NCI-H69 (cell line): ENCODE data around the gene ROR2.
A peak's percentile ranks its signal among the peaks of the same experiment; 100 is the strongest.
"Not testable (repeated sequence)": the region's sequence is repeated elsewhere in the genome, so short reads cannot be mapped to it uniquely, and the experiment has no call there.

ENCODE experiments used
- DNase-seq: peaks from one replicate; lab custom pipeline; 2025; lab: John Stamatoyannopoulos, UW

The ROR2 gene

DNA sequence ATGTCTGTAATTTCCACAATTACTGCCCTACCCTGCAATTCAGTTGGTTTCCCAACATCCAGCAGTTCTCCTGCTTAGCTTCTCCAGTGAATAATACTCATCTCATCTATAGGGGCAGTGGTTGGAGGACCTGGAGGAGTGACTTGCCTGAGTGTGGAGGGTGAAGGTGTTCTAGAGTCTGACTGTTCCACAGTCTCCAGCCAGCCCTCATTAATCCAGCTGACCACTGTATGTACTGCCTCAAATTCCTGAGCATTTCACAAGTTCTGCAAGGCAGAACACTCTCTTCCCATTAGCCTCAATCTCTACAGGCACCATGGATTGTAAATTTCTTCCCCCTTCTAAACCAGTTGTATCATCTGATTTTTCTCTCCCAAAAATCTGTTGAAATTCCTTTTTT is 379.0 kb downstream of the ROR2 start:
- DNase-seq = no peak

DNA sequence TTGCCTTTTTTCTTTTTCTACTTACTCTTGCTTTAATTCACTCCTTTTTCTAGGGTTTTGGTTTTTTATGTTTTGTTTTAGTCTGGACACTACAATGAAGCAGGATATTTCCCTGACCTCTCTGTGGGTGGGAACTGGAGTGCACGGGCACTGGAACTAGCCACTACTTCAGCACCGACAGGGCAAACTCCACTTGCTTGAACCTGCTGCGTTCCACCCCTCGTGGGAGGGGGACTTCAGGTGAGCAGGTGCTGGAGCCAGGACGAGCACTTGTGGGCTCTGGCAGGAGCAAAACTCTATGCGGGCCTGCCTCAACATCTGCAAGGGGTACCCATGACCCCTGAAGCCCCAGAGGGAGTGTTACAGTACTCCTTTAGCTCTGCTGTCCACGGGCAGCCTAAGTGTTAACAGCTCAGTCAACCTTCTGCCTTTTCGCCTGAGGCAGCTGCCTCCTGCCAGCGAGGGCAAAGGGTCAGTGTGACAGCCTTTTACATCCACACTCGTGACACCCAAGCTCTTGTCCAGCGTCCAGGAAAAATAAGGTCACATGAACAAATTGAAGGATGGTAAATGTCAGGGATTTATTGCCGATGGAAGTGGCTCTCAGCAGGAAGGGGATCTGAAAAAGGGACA is 382.3 kb downstream of the ROR2 start:
- DNase-seq = no peak

DNA sequence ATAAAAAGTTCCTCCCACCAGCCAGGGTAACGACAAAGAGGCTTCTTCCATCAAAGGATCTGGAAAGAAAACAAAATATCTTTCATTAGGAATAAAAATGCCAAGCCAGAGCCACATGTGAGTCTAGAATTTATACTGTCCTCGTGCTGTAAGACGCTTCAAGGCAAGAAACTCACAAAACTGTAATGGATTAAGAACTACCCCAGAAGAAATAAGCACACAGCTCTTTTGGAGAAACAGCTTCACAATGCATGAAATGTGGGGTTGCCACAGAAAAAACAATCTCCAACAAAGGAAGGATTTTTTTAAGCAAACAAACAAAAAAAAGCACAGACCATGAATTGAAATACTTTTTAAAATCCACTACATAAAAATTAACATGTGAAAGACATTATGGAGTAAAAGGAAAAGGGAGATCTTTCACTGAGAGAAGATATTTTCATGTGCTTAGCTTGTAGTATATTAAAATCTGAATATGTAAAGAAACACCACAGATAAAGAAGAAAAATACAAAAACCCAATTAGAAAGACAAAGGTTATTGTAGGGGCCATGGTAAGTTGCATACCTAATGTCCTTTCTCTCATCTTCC is 385.9 kb downstream of the ROR2 start:
- DNase-seq = no peak

DNA sequence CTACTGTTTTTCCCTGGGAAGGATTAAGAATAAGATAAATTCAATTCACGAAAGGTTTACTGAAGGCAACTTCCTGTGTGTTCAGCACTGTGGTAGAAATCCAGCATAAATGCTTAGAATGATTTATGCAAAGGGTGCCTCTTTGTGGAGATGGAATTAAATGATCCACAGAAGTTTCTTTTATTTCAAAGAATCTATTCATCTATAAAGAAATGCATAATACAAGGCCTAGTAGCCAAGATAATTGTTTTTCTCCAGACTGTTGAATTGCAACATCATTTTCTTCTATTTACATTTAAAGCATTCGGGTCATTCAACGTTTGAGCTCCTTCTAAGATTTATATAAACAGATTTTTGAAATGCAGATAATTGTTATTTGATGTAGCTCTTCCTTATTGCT is 387.6 kb downstream of the ROR2 start:
- no peak for DNase-seq

DNA sequence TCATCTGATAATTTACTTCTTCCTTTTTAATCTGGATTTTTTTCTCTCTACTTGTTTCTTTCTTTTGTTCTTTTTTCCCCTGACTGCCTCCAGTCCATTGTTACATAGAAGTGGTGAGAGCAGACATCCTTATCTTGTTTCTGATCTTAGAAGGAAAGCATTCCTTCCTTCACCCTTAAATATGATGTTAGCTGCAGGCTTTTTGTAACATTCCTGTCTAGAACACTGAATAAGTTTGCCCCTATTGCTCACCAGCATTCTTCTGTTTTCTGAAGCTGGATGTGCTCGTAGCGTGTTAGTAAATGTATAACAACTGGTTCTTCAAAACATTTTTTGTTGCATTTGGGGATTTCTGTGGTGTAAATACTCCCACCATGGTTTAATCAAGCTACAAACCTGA is 389.7 kb downstream of the ROR2 start:
- DNase-seq = no peak

DNA sequence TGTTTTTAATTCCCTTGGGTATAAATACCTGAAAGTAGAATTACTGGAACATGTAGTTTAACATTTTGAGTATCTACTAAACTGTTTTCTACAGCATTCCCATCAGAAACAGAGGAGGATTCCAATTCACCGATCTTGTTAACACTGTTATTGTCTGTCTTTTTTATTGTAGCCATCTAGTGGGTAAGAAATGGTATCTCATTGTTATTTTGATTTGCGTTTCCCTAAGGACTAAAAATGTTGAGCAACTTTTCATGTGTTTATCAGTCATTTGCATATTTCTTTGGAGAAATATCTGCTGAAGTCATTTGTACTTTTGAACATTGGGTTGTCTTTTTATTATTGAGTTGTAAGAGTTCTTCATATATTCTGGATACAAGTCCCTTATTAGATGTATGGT is 391.1 kb downstream of the ROR2 start:
- DNase-seq = no peak

DNA sequence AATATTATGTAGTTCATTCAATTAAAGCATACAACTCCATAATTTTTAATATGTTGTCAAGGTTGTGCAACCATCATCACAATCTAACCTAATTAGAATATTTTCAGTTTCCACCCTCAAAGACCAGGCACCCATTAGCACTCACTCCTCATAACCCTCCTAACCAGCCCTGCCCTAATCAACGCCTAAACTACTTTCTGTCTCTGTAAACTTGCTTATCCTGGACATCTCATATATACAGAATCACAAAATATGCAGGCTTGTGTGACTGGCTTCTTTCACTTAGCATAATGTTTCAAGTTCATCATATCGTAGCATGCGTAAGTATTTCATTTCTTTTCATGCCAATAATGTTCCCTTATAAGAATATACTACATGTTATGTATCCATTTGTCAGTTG is 391.6 kb downstream of the ROR2 start:
- no peak for DNase-seq

DNA sequence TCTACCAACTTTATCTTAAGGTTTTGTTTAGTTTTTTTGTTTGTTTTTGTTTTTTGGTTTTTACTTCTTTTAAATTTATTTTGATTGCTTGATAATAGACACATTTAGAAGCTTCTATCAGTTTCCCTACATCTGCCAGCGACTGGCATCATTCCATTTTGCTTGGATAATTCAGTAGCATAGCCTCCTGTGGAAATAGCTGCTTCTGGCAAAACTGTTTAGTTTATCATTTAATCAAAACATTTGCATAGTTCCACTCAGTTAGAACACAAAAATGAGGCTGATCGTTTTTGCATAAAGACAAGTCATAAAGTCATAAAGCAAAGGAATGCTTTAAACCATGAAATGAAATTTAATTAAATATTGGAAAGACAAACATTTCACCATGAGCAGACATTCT is 392.7 kb downstream of the ROR2 start:
- DNase-seq = no peak

DNA sequence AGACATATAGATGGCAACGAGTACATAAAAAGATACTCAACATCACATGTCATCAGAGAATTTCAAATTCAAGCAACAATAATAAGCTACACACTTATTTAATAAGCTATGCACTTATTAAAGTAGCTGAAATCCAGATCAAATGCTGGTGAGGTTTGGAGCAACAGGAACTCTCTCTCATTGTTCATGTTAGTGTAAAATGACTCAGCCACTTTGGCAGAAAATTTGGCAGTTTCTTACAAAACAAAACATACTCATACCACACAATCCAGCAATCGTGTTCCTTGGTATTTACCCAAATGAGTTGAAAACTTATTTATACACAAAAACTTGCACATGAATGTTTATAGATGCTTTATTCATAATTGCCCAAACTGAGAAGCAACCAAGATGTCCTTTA is 394.9 kb downstream of the ROR2 start:
- no peak for DNase-seq

DNA sequence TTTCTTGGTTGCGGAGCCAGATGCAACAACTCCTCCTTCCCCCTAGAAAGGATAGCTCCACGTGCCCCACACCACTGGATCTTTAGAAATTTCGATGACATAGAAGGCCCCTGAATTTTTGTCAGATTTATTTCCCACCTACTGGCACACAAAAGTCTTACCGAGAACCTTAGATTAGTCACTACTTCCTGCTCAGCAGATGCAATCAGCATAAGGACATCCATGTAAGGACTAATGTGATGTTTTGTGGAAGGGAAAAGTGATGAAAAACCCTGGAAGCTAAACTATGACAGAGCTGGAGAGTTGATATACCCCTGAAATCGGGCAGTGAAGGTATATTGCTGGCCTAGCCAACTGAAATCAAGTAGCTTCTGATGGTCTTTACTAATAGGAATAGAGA is 400.9 kb downstream of the ROR2 start:
- DNase-seq = no peak

DNA sequence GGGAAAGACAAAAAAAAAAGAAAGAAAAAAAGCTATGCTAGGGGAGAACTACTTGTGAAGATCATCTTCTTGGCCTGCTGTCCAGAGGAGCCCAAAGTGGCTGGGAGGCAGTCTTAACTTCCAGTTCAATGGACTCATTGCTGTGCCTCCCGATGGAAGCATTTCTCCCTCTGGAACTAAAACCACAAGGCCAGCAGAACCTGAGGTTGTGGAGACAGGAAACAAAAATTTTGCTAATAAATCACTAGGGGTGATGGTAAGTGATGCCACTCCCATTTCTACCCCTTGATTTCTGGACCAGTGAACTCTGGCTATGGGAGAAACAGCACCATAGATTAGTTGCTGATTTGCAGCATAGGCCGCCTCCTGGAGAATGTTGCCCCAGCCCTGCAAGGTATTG is 402.9 kb downstream of the ROR2 start:
- DNase-seq = no peak

DNA sequence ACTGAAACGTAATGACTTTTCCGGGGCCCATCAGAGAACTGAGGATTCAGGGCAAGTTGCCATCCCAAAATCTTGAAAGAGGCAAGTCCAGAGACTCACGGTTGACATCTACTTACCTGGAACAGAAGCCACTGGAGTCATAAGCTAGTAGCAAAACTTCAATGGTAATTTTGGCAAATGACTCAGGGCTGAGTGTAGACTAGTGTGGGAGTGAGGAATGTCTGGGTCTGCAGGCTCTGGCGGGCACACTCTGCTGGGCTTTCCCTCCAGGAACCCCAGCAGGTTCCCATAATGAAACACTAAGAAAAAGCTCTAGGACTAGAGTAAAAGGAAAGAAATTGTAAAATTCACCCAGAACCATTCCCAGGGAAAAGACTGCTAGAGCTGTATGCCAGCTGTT is 403.5 kb downstream of the ROR2 start:
- no peak for DNase-seq

DNA sequence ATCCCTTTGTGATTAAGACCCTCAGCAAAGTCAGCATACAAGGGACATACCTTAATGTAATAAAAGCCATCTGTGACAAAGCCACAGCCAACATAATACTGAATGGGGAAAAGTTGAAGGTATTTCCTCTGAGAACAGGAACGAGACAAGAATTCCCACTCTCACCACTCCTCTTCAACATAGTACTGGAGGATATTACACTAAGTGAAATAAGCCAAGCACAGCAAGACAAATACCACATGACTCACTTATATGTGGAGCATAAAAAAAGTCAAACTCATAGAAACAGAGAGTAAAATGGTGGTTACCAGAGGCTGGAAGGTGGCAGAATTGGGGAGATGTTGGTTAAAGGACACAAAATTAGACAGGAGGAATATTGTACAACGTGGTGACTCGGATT is 408.3 kb downstream of the ROR2 start:
- DNase-seq = no peak

DNA sequence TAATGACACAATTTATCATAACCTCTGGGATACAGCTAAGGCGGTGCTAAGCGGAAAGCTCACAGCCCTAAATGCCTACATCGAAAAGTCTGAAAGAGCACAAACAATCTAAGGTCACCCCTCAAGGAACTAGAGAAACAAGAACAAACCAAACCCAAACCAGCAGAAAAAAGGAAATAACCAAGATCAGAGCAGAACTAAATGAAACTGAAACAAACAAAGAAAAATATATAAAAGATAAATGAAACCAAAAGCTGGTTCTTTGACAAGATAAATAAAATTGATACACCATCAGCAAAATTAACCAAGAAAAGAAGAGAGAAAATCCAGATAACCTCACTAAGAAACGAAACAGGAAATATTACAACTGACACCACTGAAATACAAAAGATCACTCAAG is 409.5 kb downstream of the ROR2 start:
- DNase-seq = not testable (repeated sequence)

DNA sequence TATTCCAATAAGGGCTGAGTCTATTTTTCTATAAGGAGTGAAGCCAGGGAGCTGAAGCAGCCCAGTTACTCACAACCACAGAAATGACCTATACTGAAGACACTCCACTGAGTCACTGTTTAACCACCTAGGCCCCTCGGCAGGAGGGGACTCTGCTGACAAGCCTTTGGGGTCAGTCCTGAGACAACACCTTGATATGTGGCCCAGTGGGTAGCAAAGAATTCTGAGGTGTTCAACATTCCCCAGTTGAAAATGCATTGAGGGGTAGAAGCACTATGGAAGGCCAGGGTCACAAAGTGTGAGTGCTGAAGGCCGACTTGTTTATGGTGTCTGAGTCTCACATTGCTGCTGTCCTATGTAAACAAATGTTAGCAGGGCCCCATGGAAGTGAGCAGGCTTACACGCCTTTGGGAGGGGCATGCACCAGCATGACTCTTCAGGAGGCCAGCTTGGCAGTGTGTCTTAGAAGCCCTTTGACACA is 413.8 kb downstream of the ROR2 start:
- DNase-seq = peak; percentile 36

DNA sequence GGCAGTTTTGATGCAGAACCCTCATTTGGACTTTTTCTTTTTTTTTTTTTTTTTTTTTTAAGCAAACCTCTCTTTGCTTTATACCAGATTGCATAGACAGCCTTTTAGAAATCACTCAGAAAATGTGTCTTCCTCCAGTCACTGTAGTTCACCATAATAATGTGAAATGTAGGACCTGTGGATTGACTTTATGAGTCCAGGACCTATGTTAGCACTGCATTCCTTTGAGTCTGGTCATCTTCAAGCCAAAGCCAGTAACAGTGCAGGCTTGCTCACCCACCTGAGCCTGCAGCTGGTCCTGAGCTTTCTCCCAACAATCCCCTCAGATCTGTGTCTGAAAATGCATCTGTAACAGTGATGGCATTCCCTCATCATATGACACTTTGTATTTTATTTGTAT is 415.7 kb downstream of the ROR2 start:
- no peak for DNase-seq

DNA sequence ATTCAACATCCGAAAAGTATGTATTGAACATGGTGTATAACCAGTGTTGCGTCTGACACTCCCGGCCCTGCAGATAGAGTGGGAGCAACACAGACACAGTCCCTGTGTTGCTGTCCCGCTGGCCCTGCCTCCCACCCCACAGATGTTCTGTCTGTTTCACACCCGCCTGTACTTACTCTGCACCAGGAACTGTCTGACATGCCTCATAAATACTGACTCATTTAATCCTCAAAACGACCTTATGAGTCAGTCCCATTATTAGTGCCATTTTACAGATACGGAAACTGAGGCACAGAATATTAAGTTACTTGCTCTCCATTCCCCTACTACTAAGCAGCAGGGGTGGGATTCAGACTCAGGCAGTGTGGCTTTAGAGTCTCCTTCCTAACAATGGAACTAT is 416.6 kb downstream of the ROR2 start:
- DNase-seq = no peak

DNA sequence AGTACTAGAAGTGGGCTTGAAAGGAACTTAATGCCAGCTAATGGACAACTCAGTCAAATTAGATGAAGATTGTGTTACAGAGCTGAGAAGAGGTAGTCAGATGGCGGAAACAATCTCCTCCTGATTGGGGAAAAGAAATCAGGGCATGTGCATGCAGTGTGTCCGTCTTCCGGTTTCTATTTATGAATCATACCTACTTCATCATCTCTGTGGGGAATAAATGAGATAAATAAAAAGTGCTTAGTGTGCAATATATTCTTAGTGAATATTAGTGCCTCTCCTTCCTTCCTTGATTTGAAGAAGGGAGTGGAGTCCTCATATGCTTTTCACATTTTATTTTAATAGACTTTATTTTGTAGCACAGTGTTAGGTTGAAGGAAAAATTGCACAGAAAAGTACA is 417.7 kb downstream of the ROR2 start:
- no peak for DNase-seq

DNA sequence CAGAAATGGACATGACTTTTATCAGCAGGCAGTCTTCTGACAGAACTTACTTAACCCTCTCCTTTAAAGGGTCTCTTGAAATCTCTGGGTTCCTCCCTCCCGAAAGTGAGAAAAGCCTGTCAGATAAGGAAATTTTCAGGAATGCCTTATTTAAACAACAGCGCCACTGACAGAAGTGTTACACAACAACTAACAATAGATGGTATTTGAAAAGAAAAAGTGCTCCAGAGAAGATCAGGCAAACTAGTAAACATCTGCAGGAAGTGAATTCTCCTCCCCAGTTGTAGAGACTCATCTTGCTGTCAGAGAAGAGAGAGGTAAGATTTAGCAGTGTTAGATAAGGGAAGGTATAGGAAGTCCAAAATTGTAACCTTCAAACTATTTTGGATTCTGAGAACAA is 419.2 kb downstream of the ROR2 start:
- DNase-seq = no peak

DNA sequence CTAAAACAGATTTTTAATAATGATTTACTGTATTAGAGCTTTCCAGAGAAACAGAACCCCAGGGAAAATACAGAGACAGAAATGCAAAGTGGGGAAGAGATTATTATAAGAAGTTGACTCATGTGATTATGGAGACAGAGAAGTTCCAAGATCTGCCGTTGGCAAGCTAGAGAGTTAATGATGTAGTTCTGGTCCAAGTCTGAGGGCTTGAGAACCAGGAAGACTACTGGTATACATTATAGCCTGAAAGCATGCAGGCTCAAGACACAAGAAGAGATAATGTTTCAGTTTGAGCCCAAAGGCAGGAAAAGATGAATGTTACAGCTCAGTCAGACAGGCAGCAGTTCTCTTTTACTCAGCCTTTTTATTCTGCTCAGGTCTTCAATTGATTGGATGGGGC is 427.5 kb downstream of the ROR2 start:
- no peak for DNase-seq

DNA sequence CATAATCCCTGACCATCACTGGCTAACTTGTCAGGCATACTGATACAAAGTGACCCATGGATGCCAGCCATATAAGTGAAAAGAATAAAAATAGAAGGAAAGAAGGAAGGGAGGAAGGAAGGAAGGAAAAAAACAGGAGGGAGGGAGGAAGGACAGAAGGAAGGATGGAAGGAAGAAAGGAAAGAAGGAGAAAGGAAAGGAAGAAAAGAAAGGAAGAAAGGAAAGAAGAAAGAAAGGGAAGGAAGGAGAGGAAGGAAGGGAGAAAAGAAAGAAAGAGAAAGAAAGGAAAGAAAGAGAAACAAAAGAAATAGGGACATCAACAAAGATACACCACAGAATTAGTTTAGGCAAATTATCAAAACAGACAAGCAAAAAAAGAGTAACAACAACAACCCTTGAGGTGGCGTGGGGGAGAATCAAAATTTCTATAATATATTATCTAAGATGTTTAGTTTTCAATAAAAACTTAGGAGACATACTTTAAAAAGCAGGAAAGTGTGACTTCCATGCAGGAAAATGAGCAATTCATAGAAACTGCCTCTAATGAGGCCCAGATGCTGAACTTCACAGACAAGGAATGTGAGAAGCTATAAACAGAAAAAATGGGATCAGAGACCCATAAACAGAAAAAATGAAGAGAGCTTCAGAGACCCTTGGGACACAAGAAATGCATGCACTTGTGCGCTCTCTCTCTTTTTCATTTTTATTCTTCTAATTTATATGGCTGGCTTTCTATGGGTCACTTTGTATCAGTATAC is 430.3 kb downstream of the ROR2 start:
- no peak for DNase-seq

DNA sequence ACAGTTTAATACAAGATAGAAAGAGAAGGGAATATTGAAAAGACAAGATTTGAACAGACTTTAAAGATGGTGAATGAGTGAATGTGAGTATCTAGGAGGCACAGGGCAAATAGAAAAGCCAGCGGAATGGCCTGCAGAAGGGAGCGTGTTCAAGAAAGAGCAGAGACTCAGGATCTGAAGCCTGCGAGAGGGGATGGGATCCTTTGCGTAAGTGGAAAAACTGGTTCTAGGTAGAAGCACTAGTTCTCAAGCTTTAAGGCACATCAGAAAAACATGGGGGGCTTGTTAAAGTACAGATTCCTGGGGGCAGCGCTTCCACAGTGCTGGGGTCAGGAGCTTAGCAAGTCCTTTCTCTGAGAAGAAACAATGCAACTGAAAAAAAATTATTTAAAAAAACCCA is 431.6 kb downstream of the ROR2 start:
- DNase-seq = no peak

DNA sequence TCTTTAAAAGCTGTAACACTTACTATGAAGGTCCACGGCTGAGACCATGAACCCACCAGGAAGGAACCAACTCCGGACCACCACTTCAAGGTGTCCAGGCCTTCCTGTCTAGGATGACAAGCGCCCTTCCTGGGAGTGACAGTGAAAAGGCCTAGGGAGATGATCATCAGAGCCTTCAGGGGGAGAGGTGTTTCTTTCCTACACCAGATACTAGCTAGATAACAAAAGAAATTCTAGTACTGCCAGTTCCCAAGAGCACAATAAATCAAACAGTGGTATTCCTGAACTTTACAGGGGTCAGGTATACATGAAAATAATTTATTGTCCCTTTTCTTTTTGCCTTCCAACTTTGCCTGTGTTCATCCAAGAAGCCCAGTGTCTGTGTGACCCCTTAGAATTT is 432.2 kb downstream of the ROR2 start:
- DNase-seq = no peak

DNA sequence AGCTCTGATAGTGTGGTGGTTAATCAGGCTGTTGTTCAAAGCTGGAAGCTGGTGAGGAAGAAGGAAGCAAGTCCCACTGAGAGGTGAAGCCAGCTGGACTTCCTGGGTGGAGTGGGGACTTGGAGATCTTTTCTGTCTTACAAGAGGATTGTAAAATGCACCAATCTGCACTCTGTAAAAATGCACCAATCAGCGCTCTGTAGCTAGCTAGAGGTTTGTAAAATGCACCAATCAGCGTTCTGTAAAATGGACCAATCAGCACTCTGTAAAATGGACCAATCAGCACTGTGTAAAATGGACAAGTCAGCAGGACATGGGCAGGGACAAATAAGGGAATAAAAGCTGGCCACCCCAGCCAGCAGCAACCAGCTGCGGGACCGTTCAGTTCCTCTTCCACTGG is 432.7 kb downstream of the ROR2 start:
- not testable (repeated sequence) for DNase-seq
